NCI-H2107 (cell line): ENCODE measurements around the gene SLC2A14.
"Not testable (repeated sequence)": the region's sequence is repeated elsewhere in the genome, so short reads cannot be mapped to it uniquely, and the experiment has no call there.

Experiments
- DNase-seq: peaks from one replicate; lab custom pipeline; 2025; lab: John Stamatoyannopoulos, UW

SLC2A14 gene

DNA sequence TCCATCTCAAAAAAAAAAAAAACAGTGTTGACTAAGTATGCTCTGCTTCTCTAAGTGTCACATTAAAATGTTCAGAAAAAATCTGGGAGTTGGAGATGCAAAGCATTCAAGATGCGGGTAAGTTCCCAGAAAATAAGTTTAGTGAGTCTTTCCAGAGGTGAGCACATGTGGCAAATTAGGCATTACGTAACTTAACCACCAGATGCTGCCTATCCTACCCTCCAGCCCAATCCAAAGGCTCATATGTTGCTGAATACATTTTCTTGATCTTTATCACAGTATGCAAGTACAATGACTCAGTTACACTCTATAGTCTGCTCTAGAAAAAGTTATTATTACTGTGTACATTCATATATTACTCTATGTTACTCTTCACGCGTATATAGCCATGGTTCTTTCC lies 3.6 kb downstream of the SLC2A14 start:
- no peak for DNase-seq

DNA sequence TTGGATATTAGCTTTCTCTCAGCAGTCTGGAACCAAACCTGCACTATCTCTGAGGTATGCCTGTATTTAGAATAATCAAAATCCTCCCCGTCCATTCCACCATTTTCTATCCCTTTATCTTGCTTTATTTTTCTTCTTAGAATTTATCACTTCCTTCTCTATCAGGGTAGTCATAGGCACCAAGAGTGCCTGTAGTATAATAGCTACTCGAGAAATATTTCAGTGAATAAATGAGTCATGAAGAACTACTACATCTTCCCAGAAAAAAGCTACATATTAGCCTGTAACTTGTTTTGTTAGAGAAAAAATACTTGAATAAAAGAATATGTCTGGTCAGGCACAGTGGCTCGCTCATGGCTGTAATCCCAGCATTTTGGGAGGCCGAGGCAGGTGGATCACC lies 4.3 kb downstream of the SLC2A14 start:
- no peak for DNase-seq

DNA sequence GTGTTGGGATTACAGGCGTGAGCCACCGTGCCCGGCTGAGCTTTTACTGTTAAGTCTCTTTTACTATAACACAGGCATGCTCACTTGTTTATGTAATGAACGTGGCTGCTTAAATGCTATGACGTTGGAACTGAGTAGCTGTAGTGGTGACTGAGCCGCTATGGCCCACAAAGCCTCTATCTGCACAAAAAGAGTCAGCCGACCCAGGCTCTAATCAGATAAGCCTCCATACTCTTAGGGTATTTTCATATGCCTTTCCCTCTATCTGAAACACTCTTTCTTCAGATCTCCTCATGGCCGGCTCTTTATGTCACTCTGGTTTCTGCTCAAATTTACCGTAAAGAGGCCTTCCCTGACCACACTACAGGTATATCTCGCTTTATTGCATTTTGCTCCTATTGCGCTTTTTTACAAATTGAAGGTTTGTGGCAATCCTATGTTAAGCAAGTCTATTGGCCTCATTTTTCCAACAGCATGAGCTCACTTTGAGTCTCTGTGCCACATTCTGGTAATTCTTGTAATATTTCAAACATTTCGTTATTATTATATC lies 8.0 kb downstream of the SLC2A14 start:
- no peak for DNase-seq

DNA sequence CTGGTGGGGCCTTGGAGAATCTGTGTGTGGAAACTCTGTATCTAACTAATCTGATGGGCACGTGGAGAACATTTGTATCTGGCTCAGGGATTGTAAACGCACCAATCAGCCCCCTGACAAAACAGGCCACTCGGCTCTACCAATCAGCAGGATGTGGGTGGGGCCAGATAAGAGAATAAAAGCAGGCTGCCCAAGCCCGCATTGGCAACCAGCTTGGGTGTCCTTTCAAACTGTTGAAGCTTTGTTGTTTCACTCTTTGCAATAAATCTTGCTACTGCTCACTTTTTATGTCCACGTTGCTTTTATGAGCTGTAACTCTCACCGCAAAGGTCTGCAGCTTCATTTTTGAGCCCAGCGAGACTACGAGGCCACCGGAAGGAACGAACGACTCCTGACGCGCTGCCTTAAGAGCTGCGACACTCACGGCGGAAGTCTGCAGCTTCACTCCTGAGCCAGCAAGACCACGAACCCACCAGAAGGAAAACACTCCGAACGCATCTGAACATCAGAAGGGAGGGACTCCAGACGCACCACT lies 9.8 kb downstream of the SLC2A14 start:
- not testable (repeated sequence) for DNase-seq

- not testable (repeated sequence) for DNase-seq
These were observed 10.4 kb downstream of the SLC2A14 start for GRCh38 chr12:7862301-7862700.

GRCh38 chr12:7859552-7859951 lies 13.2 kb downstream of the SLC2A14 start:
- no peak for DNase-seq

GRCh38 chr12:7857971-7858370 lies 14.7 kb downstream of the SLC2A14 start:
- DNase-seq: no peak

- no peak for DNase-seq
These were observed 16.2 kb downstream of the SLC2A14 start for GRCh38 chr12:7856516-7856915.

- no peak for DNase-seq
These were observed 19.2 kb downstream of the SLC2A14 start for GRCh38 chr12:7853557-7853956.

- not testable (repeated sequence) for DNase-seq
These were observed 21.1 kb downstream of the SLC2A14 start for GRCh38 chr12:7851622-7852081.

- DNase-seq: not testable (repeated sequence)
These were observed 22.6 kb downstream of the SLC2A14 start for GRCh38 chr12:7850099-7850498.

DNA sequence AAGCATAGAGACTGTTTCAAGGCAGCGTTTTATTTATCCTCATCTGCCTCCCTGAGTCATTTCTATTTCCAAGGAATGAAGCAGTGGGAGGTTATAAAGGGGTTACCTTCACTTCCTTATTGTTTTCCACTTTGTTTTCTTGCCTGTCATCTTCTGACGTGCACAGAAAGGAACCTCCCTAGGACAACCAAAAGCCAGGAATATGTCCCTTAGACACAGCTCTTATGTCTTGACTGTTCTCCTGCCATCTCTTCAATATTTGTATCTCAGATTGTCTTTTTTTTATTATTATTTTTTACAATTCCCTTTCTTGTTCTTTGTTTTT lies 24.7 kb downstream of the SLC2A14 start:
- DNase-seq: not testable (repeated sequence)

DNA sequence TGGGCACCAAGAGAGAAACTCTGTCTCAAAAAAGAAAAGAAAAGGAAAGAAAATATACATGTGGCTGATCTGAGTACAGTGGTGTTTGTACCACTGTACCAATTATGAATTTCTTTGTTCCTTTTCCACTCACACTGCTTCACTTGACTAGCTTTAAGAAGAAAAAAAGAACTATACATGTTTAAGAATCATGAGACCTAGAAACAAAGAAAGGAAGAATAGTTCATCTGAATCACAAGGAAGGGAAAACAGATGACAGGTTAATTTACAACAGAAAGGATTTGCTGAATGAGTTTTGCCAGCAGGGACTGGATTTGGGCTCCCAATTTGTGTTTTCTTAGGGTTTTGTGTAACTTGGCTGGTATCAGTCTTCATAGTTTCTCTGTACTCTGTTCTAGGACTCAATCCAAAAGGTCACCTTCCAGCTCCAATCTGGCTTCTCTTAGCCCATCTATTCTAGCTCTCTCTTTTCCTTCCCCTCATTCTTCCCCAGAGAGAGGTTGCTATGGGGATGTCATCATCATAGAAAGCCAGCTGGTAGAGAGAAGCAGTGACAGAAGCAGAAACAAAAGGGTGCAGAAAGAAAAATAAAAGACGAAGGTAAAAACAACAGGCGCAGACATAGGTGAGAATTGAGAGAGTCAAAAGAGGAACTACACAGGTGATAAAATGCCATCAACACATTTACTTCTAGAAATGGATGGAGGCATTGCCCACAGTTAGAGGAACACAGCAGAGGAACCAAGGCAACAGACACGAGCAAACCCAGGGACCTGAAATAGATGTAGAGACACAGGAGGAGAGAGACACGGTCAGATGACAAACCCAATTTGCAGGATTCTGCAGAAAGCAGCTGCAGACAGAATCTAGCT lies 25.3 kb downstream of the SLC2A14 start:
- DNase-seq: not testable (repeated sequence)

- no peak for DNase-seq
These were observed 28.6 kb downstream of the SLC2A14 start for GRCh38 chr12:7844116-7844515.

DNA sequence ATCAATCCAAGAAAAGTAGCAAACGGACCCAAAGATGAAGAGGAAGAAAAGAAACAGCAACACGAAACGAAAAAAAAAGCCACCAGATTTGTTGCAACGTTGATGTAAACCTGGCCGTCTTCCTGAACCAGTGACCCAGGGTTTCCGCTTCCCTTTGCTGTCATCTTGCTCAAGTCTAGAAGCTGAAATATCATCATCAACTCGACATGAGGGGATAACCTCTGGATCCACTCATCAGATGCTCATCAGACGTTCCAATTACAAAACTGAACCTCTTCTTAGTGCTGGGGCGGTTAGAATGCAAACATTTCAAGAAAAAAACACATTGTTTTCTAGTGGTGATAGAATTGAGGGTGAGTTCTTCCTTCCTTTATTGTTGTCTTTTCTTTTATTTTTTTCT lies 29.1 kb downstream of the SLC2A14 start:
- DNase-seq: not testable (repeated sequence)

DNA sequence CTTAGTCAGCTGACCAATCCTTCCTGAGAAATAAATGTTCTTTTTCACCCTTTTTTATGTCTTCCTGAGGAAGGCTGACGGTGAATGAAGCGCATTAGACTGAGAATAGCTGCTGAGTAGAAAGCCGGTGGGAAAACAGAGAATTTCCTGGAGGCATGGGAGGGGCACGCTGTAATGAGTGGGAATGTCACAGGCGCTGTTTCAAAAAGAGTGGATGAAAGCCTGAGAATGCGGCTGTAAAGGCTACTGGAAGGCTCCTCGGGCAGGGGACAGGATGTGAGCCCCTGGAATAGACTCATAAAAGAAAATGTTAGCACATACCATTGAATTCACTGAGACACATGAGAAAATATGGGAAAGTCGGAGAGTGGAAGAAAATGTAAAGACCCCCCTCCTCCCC lies 29.6 kb downstream of the SLC2A14 start:
- not testable (repeated sequence) for DNase-seq

GRCh38 chr12:7842444-7842843 lies 30.3 kb downstream of the SLC2A14 start:
- not testable (repeated sequence) for DNase-seq

DNA sequence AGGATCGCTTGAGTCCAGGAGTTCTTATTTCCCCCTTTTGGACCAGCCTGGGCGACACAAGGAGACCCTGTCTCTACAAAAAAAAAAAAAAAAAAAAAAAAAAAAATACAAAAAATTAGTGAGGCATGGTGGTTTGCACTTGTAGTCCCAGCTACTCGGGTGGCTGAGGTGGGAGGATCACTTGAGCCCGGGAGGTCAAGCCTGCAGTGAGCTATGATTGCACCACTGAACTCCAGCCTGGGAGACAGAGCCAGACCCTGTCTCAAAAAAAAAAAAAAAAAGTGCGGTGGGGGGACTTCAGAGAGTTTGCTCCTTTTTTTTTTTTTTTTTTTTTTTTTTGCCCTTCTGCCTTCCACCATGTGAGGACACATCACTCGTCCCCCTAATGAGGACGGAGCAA lies 32.9 kb downstream of the SLC2A14 start:
- not testable (repeated sequence) for DNase-seq

DNA sequence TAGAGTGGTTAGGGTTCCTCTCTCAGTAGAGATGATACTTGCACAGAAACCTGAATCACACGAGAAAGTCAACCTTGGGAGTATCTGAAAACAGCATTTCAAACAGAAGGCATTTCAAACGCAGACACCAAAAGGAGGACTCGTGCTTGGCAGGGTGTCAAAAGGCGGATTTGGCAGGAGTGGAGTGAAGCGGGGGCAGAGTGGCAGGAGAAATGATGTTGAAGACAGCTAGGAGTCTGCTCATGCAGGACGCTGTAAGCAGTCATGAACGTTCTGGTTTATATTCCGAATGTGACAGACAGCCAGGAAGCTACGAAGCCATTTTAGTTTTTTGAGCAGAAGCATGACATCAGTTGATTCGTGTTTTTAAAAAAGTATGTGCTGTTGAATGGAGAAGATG lies 33.5 kb downstream of the SLC2A14 start:
- not testable (repeated sequence) for DNase-seq

DNA sequence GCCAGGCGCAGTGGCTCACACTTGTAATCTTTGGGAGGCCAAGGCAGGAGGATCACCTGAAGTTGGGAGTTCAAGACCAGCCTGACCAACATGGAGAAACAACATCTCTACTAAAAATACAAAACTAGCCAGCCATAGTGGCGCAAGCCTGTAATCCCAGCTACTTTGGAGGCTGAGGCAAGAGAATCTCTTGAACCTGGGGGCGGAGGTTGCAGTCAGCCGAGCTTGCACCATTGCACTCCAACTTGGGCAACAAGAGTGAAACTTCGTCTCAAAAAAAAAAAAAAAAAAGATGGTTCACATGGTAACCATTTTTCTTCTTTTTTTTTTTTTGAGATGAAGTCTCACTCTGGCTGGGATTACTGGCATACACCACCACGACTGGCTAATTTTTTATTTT lies 35.3 kb downstream of the SLC2A14 start:
- DNase-seq: no peak

GRCh38 chr12:7835766-7836165 lies 36.9 kb downstream of the SLC2A14 start:
- no peak for DNase-seq

GRCh38 chr12:7835116-7835515 lies 37.6 kb downstream of the SLC2A14 start:
- no peak for DNase-seq

DNA sequence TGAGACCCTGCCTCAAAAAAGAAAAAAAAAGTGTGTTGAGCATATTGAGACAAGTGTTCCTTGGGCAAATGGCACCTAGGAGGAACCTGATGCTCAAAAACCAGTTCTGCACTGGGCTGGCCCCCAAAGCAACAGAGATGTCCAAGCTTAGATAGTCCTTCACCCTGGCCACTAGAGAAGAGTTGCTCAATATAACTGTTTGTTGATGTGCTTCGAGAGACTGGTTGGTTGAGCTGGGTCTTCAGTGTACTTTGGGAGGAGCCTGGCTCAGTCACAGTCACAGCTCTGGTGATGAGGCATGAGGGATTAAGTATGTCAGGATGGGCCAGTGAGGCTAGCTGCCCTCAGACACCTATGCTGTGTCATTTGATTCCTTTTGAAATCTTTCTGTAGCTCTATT lies 38.0 kb downstream of the SLC2A14 start:
- DNase-seq: no peak
